Osteoblast (primary cell): Measurements from ENCODE around the gene SOHLH2. TPM values are rescaled to one million over a fixed set of nuclear protein-coding genes. Genes with fewer than 3 reads are reported as not detected.

Source experiments
- DNase-seq: peaks from one replicate; pipeline ENCODE4 v3.0.0; 2011; ENCODE audit warnings: low spot score, mixed read lengths; ENCODE audit not compliant: insufficient read length; ENCODE audit errors: missing footprints
- H2AFZ ChIP-seq: 2 replicates; pipeline ENCODE4 v1.6.0; 2011; ENCODE audit warnings: mild to moderate bottlenecking, low read length
- H3K27ac ChIP-seq: 2 replicates; pipeline ENCODE4 v1.5.1; 2011; ENCODE audit warnings: mild to moderate bottlenecking, low read depth, low read length, moderate library complexity
- H3K27me3 ChIP-seq: 2 replicates; pipeline ENCODE4 v1.6.0; 2012; ENCODE audit warnings: mild to moderate bottlenecking, control low read depth, inconsistent platforms, low read length, moderate library complexity; ENCODE audit not compliant: insufficient read depth
- H3K36me3 ChIP-seq: 2 replicates; pipeline ENCODE4 v1.5.1; 2011; ENCODE audit warnings: mild to moderate bottlenecking, low read length, control low read depth, moderate library complexity; ENCODE audit not compliant: insufficient read depth
- H3K4me1 ChIP-seq: 2 replicates; pipeline ENCODE4 v1.5.1; 2011; ENCODE audit warnings: mild to moderate bottlenecking, low read length, control low read depth, moderate library complexity; ENCODE audit not compliant: insufficient read depth
- H3K4me2 ChIP-seq: 2 replicates; pipeline ENCODE4 v1.6.0; 2011; ENCODE audit warnings: mild to moderate bottlenecking, low read length; ENCODE audit not compliant: insufficient read depth
- H3K4me3 ChIP-seq: fragments of 200-600 bp; sonication (generic); 3 replicates; pipeline ENCODE4 v1.5.1; 2012; ENCODE audit warnings: mild to moderate bottlenecking, low read length, inconsistent platforms; ENCODE audit not compliant: insufficient read depth
- H3K79me2 ChIP-seq: 2 replicates; pipeline ENCODE4 v1.6.0; 2012; ENCODE audit warnings: mild to moderate bottlenecking, low read length, control low read depth, inconsistent platforms; ENCODE audit not compliant: insufficient read depth
- H3K9me3 ChIP-seq: 2 replicates; pipeline ENCODE4 v1.5.1; 2011; ENCODE audit warnings: low read depth, low read length, control low read depth
- H4K20me1 ChIP-seq: 2 replicates; pipeline ENCODE4 v1.6.0; 2012; ENCODE audit warnings: mild to moderate bottlenecking, low read length, control low read depth; ENCODE audit not compliant: insufficient read depth
- CTCF ChIP-seq: IDR thresholded peaks from 2 replicates; pipeline ENCODE4 v1.5.1; 2011; ENCODE audit warnings: mild to moderate bottlenecking, low read depth, low read length, moderate library complexity; ENCODE audit errors: extremely low read depth
- total RNA-seq: library from RNA; depleted of rRNA; stranded (reverse); fragments of >200 nt; gene quantifications from 2 replicates; pipeline ENCODE4 v1.2.3, GENCODE V29; 2012

SOHLH2 gene
- total RNA-seq, 1 donor: 2.2 TPM

- peak; percentile 90 for DNase-seq
- TF ChIP-seq CTCF: no peak
- H3K79me2 ChIP-seq: peaks cover 4% of the 10 kb centered on the region
- H3K4me3 ChIP-seq: peak overlapping the region; percentile 70
- H3K27me3 ChIP-seq: peaks cover 37% of the 10 kb centered on the region
- H3K9me3 ChIP-seq: no peaks in the 10 kb centered on the region
- peak overlapping the region; percentile 85 for H3K4me2 ChIP-seq
- H2AFZ ChIP-seq: peak overlapping the region; percentile 80
- peaks cover 10% of the 10 kb centered on the region for H3K4me1 ChIP-seq
- no peaks in the 10 kb centered on the region for H4K20me1 ChIP-seq
- H3K27ac ChIP-seq: peak overlapping the region; percentile 32
- H3K36me3 ChIP-seq: no peaks in the 10 kb centered on the region
These were observed 82.4 kb downstream of the SOHLH2 start for GRCh38 chr13:36131931-36132297.

GRCh38 chr13:36131222-36131930 is 83.0 kb downstream of the SOHLH2 start, which contains the start of gene DCLK1:
Gene DCLK1, minus strand, starts transcription at chr13:36131382.
- H3K27me3 ChIP-seq: peaks cover 43% of the 10 kb centered on the region
- peak; percentile 84 for DNase-seq
- H3K79me2 ChIP-seq: peaks cover 4% of the 10 kb centered on the region
- no peaks in the 10 kb centered on the region for H3K36me3 ChIP-seq
- H3K4me1 ChIP-seq: peaks cover 10% of the 10 kb centered on the region
- H3K4me3 ChIP-seq: peak within 1 kb of the TSS; percentile 70
- peak within 1 kb of the TSS; percentile 85 for H3K4me2 ChIP-seq
- H4K20me1 ChIP-seq: no peaks in the 10 kb centered on the region
- H3K27ac ChIP-seq: peak within 1 kb of the TSS; percentile 32
- TF ChIP-seq CTCF: no peak
- H3K9me3 ChIP-seq: no peaks in the 10 kb centered on the region
- peak within 1 kb of the TSS; percentile 80 for H2AFZ ChIP-seq

- Histone ChIP-seq H3K4me3 (peak overlapping the region; percentile 70), H3K4me1 (peaks cover 10% of the 10 kb centered on the region), H3K36me3 (no peaks in the 10 kb centered on the region), H3K79me2 (peaks cover 4% of the 10 kb centered on the region), H4K20me1 (no peaks in the 10 kb centered on the region), H2AFZ (no peak overlapping the region), H3K27me3 (peaks cover 43% of the 10 kb centered on the region), H3K9me3 (no peaks in the 10 kb centered on the region), H3K4me2 (peak overlapping the region; percentile 85), H3K27ac (no peak overlapping the region)
- TF ChIP-seq CTCF: no peak
- peak; percentile 80 for DNase-seq
These were observed 83.7 kb downstream of the SOHLH2 start for GRCh38 chr13:36130552-36131221.

GRCh38 chr13:36130193-36130551 is 84.2 kb downstream of the SOHLH2 start:
- Histone ChIP-seq H3K27ac (no peak overlapping the region), H3K36me3 (no peaks in the 10 kb centered on the region), H3K4me3 (peak overlapping the region; percentile 70), H3K4me2 (peak overlapping the region; percentile 85), H3K4me1 (peaks cover 10% of the 10 kb centered on the region), H3K9me3 (no peaks in the 10 kb centered on the region), H3K79me2 (peaks cover 4% of the 10 kb centered on the region), H4K20me1 (no peaks in the 10 kb centered on the region), H3K27me3 (peaks cover 43% of the 10 kb centered on the region), H2AFZ (no peak overlapping the region)
- TF ChIP-seq CTCF: no peak
- no peak for DNase-seq
